Common myeloid progenitor, CD34-positive (primary cell): ENCODE data around the gene PHLDA3.

Experiments used
- CTCF ChIA-PET: fragments of 350-600 bp; sonication (Branson Sonifier 250); formaldehyde crosslinking; loops from one replicate; lab custom pipeline; 2021; ENCODE audit warnings: antibody characterized with exemption; lab: Charles Lee
- POLR2A ChIA-PET: fragments of 350-600 bp; sonication (Branson Sonifier 250); formaldehyde crosslinking; loops from one replicate; lab custom pipeline; 2021; ENCODE audit warnings: antibody characterized with exemption; lab: Charles Lee
- DNase-seq, 3 donors: peaks; one replicate each; pipeline versions ENCODE4 v3.0.0 to v3.0.0-alpha.2; 2013
- H3K27ac ChIP-seq, 2 experiments: 1 replicate in 1 of 2; 2 replicates in 1 of 2; pipeline ENCODE4 v1.7.0; 2013; ENCODE audit warnings: inconsistent platforms in 2 of 2, low read length in 2 of 2, mild to moderate bottlenecking in 2 of 2, low read depth in 1 of 2, moderate library complexity in 1 of 2; ENCODE audit not compliant: severe bottlenecking in 2 of 2, insufficient read depth in 1 of 2, poor library complexity in 1 of 2
- H3K27me3 ChIP-seq, 5 experiments: replicated peaks in 2 of 5; 1 replicate in 3 of 5; 2 replicates in 2 of 5; pipeline versions ENCODE4 v1.6.1 to v1.7.0; 2013; ENCODE audit warnings: low read length in 4 of 5, mild to moderate bottlenecking in 2 of 5, moderate library complexity in 2 of 5, inconsistent platforms in 1 of 5; ENCODE audit not compliant: insufficient read depth in 5 of 5, control insufficient read depth in 4 of 5
- H3K36me3 ChIP-seq, 4 experiments: 1 replicate in 2 of 4; 2 replicates in 2 of 4; pipeline versions ENCODE4 v1.6.1 to v1.7.0; 2013; ENCODE audit warnings: low read length in 3 of 4, control low read depth in 1 of 4, mild to moderate bottlenecking in 1 of 4; ENCODE audit not compliant: control insufficient read depth in 4 of 4, insufficient read depth in 4 of 4
- H3K4me1 ChIP-seq, 4 experiments: 1 replicate in 3 of 4; 2 replicates in 1 of 4; pipeline versions ENCODE4 v1.6.1 to v1.7.1; 2013; ENCODE audit warnings: low read length in 3 of 4, mild to moderate bottlenecking in 3 of 4, control low read depth in 1 of 4, inconsistent platforms in 1 of 4, moderate library complexity in 1 of 4; ENCODE audit not compliant: control insufficient read depth in 4 of 4, insufficient read depth in 4 of 4; ENCODE audit errors: control extremely low read depth in 1 of 4
- H3K4me3 ChIP-seq, 7 experiments: 1 replicate in 4 of 7; 2 replicates in 3 of 7; pipeline versions ENCODE4 v1.5.1 to v1.7.0; 2013; ENCODE audit warnings: mild to moderate bottlenecking in 7 of 7, low read length in 6 of 7, moderate library complexity in 6 of 7, inconsistent platforms in 2 of 7, low read depth in 2 of 7, control low read depth in 1 of 7; ENCODE audit not compliant: insufficient read depth in 4 of 7, control insufficient read depth in 1 of 7; ENCODE audit errors: extremely low read depth in 1 of 7
- H3K9me3 ChIP-seq, 5 experiments: 1 replicate in 4 of 5; 2 replicates in 1 of 5; pipeline versions ENCODE4 v1.6.1 to v1.7.1; 2013; ENCODE audit warnings: low read length in 4 of 5, mild to moderate bottlenecking in 2 of 5, inconsistent platforms in 1 of 5, low read depth in 1 of 5, moderate library complexity in 1 of 5; ENCODE audit not compliant: control insufficient read depth in 4 of 5, insufficient read depth in 2 of 5; ENCODE audit errors: control extremely low read depth in 1 of 5
- WGBS: methylation state at CpG from one replicate; pipeline ENCODE4 v1.1.5; 2013; ENCODE audit not compliant: insufficient coverage; 5-methylcytosine and 5-hydroxymethylcytosine counted together

The PHLDA3 gene

GRCh38 chr1:201504179-201504631, 35.2 kb upstream of the PHLDA3 start:
- Histone ChIP-seq H3K27me3 (no peaks in the 10 kb centered on the region), H3K4me1 (peaks cover 1 to 47% (median 37%) of the 10 kb centered on the region in 4 experiments), H3K36me3 (no peaks in the 10 kb centered on the region), H3K27ac (no peak overlapping the region), H3K9me3 (no peaks in the 10 kb centered on the region), H3K4me3 (no peak overlapping the region)
- no peak for DNase-seq
- 100% methylated on average over 1 of the region's 3 CpGs for WGBS
- ChIA-PET CTCF (interaction anchor here (2.5 to 32.1 kb wide), 3 partner anchors 4 to 57 kb away, joined by 13 to 1059 read pairs (median 1059); partner anchors contain the start of gene CSRP1), POLR2A (no interaction called here)

GRCh38 chr1:201503397-201504176, 34.6 kb upstream of the PHLDA3 start:
- Histone ChIP-seq H3K4me3 (no peak overlapping the region), H3K27me3 (no peaks in the 10 kb centered on the region), H3K36me3 (no peaks in the 10 kb centered on the region), H3K4me1 (peaks cover 1 to 47% (median 37%) of the 10 kb centered on the region in 4 experiments), H3K9me3 (no peaks in the 10 kb centered on the region), H3K27ac (no peak overlapping the region)
- CTCF ChIA-PET: interaction anchor here (2.5 to 32.1 kb wide), 3 partner anchors 5 to 57 kb away, joined by 13 to 1059 read pairs (median 1059); partner anchors contain the start of gene CSRP1
- 85% methylated on average over 11 of the region's 13 CpGs for WGBS
- no peak for DNase-seq
- POLR2A ChIA-PET: no interaction called here

GRCh38 chr1:201502511-201502857, 33.5 kb upstream of the PHLDA3 start:
- peaks cover 0 to 5% (median 0%) of the 10 kb centered on the region in 4 experiments for H3K36me3 ChIP-seq
- H3K27ac ChIP-seq: no peak overlapping the region
- 90% methylated on average over 3 of the region's 3 CpGs for WGBS
- peaks cover 1 to 40% (median 33%) of the 10 kb centered on the region in 4 experiments for H3K4me1 ChIP-seq
- CTCF ChIA-PET: interaction anchor here (0.7 to 32.1 kb wide), 5 partner anchors 6 to 751 kb away, joined by 3 to 1059 read pairs (median 3); partner anchors contain the start of gene CSRP1
- no peak overlapping the region for H3K4me3 ChIP-seq
- H3K27me3 ChIP-seq: no peaks in the 10 kb centered on the region
- DNase-seq: no peak
- no peaks in the 10 kb centered on the region for H3K9me3 ChIP-seq
- POLR2A ChIA-PET: no interaction called here

- POLR2A ChIA-PET: no interaction called here
Measured at GRCh38 chr1:201501812-201502510, 33.0 kb upstream of the PHLDA3 start.

GRCh38 chr1:201501144-201501543, 32.2 kb upstream of the PHLDA3 start:
- Histone ChIP-seq H3K27me3 (no peaks in the 10 kb centered on the region), H3K4me3 (no peak overlapping the region), H3K27ac (no peak overlapping the region), H3K9me3 (no peaks in the 10 kb centered on the region), H3K4me1 (peaks cover 0 to 30% (median 21%) of the 10 kb centered on the region in 4 experiments), H3K36me3 (peaks cover 0 to 5% (median under 1%) of the 10 kb centered on the region in 4 experiments)
- no peak for DNase-seq
- 93% methylated on average over 8 of the region's 8 CpGs for WGBS
- ChIA-PET POLR2A (no interaction called here), CTCF (interaction anchor here (1.7 to 32.1 kb wide), 3 partner anchors 7 to 53 kb away, joined by 8 to 1059 read pairs (median 1059); partner anchors contain the start of gene CSRP1)

More at GRCh38 chr1:201501812-201502510, 33.0 kb upstream of the PHLDA3 start:
- CTCF ChIA-PET: interaction anchor here (0.7 to 32.1 kb wide), 5 partner anchors 6 to 751 kb away, joined by 3 to 1059 read pairs (median 3); partner anchors contain the start of gene CSRP1
- H3K27me3 ChIP-seq: no peaks in the 10 kb centered on the region
- no peak overlapping the region for H3K4me3 ChIP-seq
- WGBS: 97% methylated on average over 5 of the region's 10 CpGs
- H3K27ac ChIP-seq: no peak overlapping the region
- DNase-seq: no peak
- H3K36me3 ChIP-seq: peaks cover 0 to 5% (median 0%) of the 10 kb centered on the region in 4 experiments
- H3K4me1 ChIP-seq: peaks cover 1 to 36% (median 28%) of the 10 kb centered on the region in 4 experiments
- no peaks in the 10 kb centered on the region for H3K9me3 ChIP-seq

GRCh38 chr1:201500670-201501120, 31.7 kb upstream of the PHLDA3 start:
- 95% methylated on average over 4 of the region's 4 CpGs for WGBS
- DNase-seq: no peak
- Histone ChIP-seq H3K27ac (no peak overlapping the region), H3K27me3 (no peaks in the 10 kb centered on the region), H3K36me3 (peaks cover under 1 to 5% (median 2%) of the 10 kb centered on the region in 4 experiments), H3K9me3 (no peaks in the 10 kb centered on the region), H3K4me1 (peaks cover 0 to 25% (median 17%) of the 10 kb centered on the region in 4 experiments), H3K4me3 (no peak overlapping the region)
- POLR2A ChIA-PET: no interaction called here
- CTCF ChIA-PET: interaction anchor here (1.7 to 32.1 kb wide), 3 partner anchors 8 to 53 kb away, joined by 8 to 1059 read pairs (median 1059); partner anchors contain the start of gene CSRP1
